SK-N-SH (cell line): ENCODE results near the gene MCTP1.

ENCODE experiments used
- CTCF ChIP-seq: fragments of 200-600 bp; sonication (generic); IDR thresholded peaks from 2 replicates; pipeline ENCODE4 v1.6.1; 2017; ENCODE audit warnings: antibody characterized with exemption, mild to moderate bottlenecking, moderate library complexity
- JUND ChIP-seq: IDR thresholded peaks from 2 replicates; pipeline ENCODE4 v1.4.0; 2012
- POLR2AphosphoS5 ChIP-seq: IDR thresholded peaks from 2 replicates; pipeline ENCODE4 v1.6.1; 2012; ENCODE audit warnings: low read depth, low read length
- SMC3 ChIP-seq: IDR thresholded peaks from 2 replicates; pipeline ENCODE4 v1.6.1; 2012; ENCODE audit warnings: low read depth, low read length, improper control_type of control experiment
- TF ChIP-seq, protein P1 (sequence below): IDR thresholded peaks from 2 replicates; pipeline ENCODE4 v1.4.0; 2012; ENCODE audit warnings: low read depth, borderline replicate concordance

GRCh38 chr5:94698197-94698596, 586.7 kb downstream of the MCTP1 start:
- TF ChIP-seq, protein P1, sequence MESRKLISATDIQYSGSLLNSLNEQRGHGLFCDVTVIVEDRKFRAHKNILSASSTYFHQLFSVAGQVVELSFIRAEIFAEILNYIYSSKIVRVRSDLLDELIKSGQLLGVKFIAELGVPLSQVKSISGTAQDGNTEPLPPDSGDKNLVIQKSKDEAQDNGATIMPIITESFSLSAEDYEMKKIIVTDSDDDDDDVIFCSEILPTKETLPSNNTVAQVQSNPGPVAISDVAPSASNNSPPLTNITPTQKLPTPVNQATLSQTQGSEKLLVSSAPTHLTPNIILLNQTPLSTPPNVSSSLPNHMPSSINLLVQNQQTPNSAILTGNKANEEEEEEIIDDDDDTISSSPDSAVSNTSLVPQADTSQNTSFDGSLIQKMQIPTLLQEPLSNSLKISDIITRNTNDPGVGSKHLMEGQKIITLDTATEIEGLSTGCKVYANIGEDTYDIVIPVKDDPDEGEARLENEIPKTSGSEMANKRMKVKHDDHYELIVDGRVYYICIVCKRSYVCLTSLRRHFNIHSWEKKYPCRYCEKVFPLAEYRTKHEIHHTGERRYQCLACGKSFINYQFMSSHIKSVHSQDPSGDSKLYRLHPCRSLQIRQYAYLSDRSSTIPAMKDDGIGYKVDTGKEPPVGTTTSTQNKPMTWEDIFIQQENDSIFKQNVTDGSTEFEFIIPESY, result no peak
- TF ChIP-seq CTCF, result no peak
- no peak for TF ChIP-seq SMC3
- no peak for TF ChIP-seq JUND
- TF ChIP-seq POLR2AphosphoS5, result no peak
